Measurements from ENCODE around the gene GSTM3. TPM values are rescaled to one million over a fixed set of nuclear protein-coding genes. Genes with fewer than 3 reads are reported as not detected.
"Not testable (repeated sequence)": the region's sequence is repeated elsewhere in the genome, so short reads cannot be mapped to it uniquely, and the experiment has no call there.

The GSTM3 gene
- total RNA-seq, 2 donors from 2014 or later: 46.8 to 68.7 TPM

- intact Hi-C loops (cut with DNase I): no loop called here
- no peak for ATAC-seq
- no peak for DNase-seq
These were observed 9.5 kb upstream of the GSTM3 start for GRCh38 chr1:109750241-109750882.

DNA sequence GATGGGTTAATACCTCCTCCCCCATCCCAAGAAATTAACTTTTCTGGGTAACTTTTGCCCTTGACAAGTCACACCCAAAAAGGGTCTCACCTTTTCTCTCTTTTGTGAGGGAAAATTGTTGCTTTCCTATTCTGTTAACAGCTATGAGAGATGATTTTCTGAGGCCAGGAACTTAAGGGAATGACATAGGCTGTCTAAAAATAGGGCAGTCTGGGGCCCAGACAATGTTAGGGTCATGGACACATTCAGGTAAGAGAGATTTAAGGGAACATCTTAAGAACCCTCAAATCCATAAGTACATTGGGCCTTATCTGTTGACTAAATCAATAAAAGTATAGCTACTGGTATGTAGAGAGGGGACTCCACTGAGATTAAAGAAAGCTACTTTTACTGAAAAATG, 8.4 kb upstream of the GSTM3 start:
- intact Hi-C loops (cut with DNase I): no loop called here
- ATAC-seq: peak in 1 of 2 donors; percentile 31
- DNase-seq: no peak

GRCh38 chr1:109748311-109748710, 7.5 kb upstream of the GSTM3 start:
- intact Hi-C loops (cut with DNase I); ATAC-seq; DNase-seq: not testable (repeated sequence)

DNA sequence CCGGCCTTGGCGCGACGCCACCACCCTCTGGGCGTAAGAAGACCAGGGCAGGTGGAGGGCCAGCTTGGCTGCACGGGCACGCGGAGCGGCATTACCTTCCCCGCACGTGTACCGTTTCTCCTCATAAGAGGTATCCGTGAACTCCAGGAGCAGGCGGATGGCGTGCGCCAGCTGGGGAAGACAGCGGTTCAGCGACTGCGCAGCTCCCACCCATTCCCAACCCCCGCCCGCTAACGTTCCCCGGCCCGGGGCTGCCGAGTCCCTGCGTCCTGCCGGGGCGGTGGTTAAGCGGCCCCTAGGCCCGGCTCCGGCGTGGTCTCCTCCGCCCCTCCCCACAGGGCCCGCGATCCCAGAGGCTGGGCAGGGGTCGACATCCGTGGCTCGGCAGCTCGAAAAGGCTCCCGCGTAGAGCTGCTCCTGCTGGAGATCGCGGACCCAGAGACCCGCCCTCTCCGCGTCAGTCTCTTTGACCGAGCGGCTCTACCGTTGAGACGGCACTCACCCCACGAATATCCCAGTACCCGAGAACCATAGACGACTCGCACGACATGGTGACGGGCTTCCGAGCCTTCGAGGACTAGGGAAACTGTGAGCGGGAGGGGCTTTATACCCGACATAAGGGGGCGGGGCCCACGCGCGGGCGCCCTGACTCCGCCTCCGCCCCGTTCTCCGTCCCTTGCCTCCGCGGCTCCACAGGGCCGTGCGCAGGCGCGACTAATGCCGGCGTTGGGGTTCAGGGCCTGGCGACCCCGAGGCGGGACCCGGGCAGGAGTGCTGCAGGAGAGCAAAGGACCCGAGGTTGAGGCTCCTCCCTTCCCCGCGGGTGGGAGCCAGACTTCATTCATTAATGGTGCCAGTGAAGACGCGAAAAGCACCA, 862 bp downstream of the GSTM3 start:
- DNase-seq (peak; percentile 83), ATAC-seq (peak; percentile 98 to 99)
- intact Hi-C loops (cut with DNase I): no loop called here

- no peak for DNase-seq
- intact Hi-C loops (cut with DNase I): no loop called here
- ATAC-seq: no peak
These were observed 7.5 kb downstream of the GSTM3 start for GRCh38 chr1:109733236-109733870.

GRCh38 chr1:109732390-109732881, 8.4 kb downstream of the GSTM3 start:
- intact Hi-C loops (cut with DNase I): no loop called here
- DNase-seq (no peak), ATAC-seq (no peak)

DNA sequence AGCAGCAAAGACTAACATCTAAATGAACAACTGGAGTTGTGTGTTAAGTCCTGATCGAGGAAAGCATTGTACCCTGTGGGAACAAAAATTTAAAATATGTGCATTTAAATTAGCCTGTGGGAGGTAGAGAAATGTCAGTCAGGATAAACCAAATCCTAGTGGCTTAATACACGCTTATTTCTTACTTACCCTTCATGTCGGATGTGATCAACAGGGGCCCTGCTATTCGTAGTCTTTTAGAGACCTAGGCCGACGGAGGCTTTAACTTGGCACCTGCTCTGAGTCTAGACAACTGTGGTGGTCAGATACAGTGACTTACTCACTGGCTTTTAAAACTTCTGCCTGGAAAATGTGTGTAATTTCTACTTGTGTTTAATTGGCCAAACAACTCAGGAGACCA, 10.2 kb downstream of the GSTM3 start:
- DNase-seq (no peak), ATAC-seq (no peak)
- intact Hi-C loops (cut with DNase I): no loop called here

GRCh38 chr1:109728870-109729269, 12.0 kb downstream of the GSTM3 start:
- ATAC-seq (no peak), DNase-seq (no peak)
- intact Hi-C loops (cut with DNase I): no loop called here

DNA sequence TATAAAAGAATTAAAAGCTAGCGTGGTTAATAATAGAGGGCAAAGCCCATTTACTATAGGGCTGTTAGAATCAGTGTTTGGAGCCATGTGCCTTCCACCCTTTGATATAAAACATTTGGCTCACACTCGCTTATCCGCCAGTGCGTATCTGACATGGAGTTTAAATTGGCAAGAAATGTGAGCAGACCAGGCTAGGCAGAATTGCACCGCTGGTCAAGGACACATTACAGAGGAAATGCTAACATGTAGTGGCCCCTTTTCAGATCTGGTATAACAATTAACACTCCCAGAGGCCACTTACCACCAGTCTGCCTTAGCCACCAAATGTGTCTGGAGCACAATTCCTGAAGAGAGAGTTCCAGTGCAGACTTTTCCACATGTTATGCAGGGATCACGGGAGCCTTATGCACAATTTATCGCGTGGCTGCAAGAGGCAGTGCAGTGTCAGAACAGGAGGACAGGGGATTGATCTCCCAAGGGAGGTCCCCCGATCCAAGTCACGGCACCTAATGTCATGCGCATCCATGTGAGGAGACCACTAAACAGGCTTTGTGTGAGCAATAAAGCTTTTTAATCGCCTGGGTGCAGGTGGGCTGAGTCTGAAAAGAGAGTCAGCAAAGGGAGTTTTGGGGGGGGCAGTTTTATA, 14.0 kb downstream of the GSTM3 start:
- intact Hi-C loops (cut with DNase I): no loop called here
- DNase-seq (no peak), ATAC-seq (no peak)

- no peak for ATAC-seq
- intact Hi-C loops (cut with DNase I): no loop called here
- DNase-seq: no peak
These were observed 14.8 kb downstream of the GSTM3 start for GRCh38 chr1:109726007-109726406.

- DNase-seq (no peak), ATAC-seq (no peak)
- intact Hi-C loops (cut with DNase I): no loop called here
These were observed 15.3 kb downstream of the GSTM3 start for GRCh38 chr1:109725510-109725909.

DNA sequence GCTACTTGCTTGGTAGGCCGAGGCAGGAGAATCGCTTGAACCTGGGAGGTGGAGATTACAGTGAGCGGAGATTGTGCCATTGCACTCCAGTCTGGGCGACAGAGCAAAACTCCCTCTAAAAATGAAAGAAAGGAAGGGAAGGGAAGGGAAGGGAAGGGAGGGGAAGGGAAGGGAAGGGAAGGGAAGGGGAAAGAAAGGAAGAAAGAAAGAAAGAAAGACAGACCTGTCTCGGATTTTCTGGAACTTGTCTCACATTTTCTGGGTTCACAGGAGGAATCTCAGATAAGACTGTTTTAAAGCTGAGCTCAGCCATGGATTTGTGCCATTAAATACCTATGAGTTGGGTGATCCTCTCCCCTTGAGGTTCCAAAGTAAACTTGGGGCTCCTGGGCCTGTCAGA, 15.9 kb downstream of the GSTM3 start:
- intact Hi-C loops (cut with DNase I): loop anchor here in 1 of 2 donors (5.0 kb wide), 1 partner anchor 58 kb away; the partner anchor contains the start of gene GSTM2
- ATAC-seq (no peak), DNase-seq (no peak)

- no peak for ATAC-seq
- no peak for DNase-seq
- intact Hi-C loops (cut with DNase I): loop anchor here in 1 of 2 donors (5.0 kb wide), 1 partner anchor 56 kb away; the partner anchor contains the start of gene GSTM2
These were observed 17.7 kb downstream of the GSTM3 start for GRCh38 chr1:109722908-109723691.

DNA sequence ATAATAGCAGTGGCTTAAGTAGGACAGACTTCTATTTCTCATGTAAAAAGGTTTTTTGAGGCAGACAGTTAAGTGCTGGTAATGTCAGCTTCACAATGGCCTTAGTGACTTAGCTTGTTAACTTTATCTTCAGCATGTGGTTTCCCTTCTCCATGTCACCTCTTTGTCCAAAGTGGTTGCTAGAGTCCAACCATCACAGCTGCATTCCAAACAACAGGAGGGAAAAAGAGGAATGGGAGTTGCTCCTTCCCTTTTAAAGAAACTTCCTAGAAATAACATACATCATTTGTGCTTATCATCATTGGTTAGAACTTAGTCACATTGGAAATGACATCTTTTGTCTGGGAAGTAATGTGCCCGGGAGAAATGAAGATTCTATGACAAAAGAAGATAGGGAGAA, 18.9 kb downstream of the GSTM3 start:
- intact Hi-C loops (cut with DNase I): loop anchor here in 1 of 2 donors (5.0 kb wide), 1 partner anchor 55 kb away; the partner anchor contains the start of gene GSTM2

GRCh38 chr1:109721042-109721441, 19.8 kb downstream of the GSTM3 start:
- ATAC-seq: no peak
- intact Hi-C loops (cut with DNase I): loop anchor here in 1 of 2 donors (5.0 kb wide), 1 partner anchor 54 kb away; the partner anchor contains the start of gene GSTM2
- no peak for DNase-seq

More for the DNA sequence above, 18.9 kb downstream of the GSTM3 start:
- no peak for ATAC-seq
- no peak for DNase-seq

DNA sequence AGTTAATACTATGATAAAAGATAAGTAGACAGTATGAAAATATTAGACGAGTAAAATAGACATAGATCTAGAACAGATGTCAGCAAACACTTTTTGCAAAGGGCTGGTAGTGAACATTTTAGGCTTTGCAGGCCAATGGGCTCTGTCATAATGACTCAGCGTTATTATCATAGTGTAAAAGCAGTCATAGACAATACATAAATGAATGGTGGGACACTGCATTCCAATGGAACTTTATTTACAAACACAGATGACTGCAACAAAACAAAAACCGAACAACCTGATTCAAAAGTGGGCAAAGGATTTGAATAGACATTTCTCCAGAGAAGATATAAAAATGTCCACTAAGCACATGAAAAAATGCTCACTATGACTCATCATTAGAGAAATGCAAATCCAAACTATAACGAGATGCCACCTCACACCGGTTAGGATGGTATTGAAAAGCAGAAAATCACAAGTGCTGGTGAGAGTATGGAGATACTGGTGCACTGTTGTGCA, 21.5 kb downstream of the GSTM3 start:
- intact Hi-C loops (cut with DNase I): no loop called here
- DNase-seq (no peak), ATAC-seq (no peak)

DNA sequence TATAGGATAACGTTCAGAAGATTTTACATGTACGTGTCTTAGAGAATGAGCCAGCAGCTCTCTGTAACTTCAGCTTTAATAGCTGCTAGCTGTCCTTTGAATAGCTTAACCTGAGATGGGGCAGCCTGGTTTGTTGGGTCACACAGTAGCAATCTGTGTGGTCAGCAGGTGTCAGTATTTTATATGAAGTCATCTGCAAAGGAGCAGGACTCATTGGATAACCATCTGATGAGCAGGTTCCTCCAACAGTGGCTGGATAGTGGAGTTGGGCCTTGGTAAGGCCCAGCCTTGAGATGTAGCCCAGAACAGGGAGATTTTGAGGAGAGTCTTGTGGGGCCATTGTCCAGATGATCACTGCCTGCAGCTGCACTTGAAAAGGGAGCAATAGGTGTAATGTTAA, 22.3 kb downstream of the GSTM3 start:
- intact Hi-C loops (cut with DNase I): no loop called here
- DNase-seq (no peak), ATAC-seq (peak in 1 of 2 donors; percentile 32)

- no peak for ATAC-seq
- no peak for DNase-seq
- intact Hi-C loops (cut with DNase I): no loop called here
These were observed 23.1 kb downstream of the GSTM3 start for GRCh38 chr1:109717729-109718128.
